Fibroblast of skin of right biceps (primary cell): Measurements from ENCODE around the gene WDR26.
A peak's percentile ranks its signal among the peaks of the same experiment; 100 is the strongest.
"Not testable (repeated sequence)": the region's sequence is repeated elsewhere in the genome, so short reads cannot be mapped to it uniquely, and the experiment has no call there.

Experiments used
- DNase-seq: peaks from one replicate; pipeline ENCODE4 v3.0.0-alpha.2; 2013

WDR26 gene

GRCh38 chr1:224392411-224393249 lies 42.0 kb downstream of the WDR26 start:
- no peak for DNase-seq

- no peak for DNase-seq
Measured at GRCh38 chr1:224390517-224390916, 44.1 kb downstream of the WDR26 start.

GRCh38 chr1:224387943-224388342 lies 46.7 kb downstream of the WDR26 start:
- no peak for DNase-seq

GRCh38 chr1:224387302-224387912 lies 47.2 kb downstream of the WDR26 start:
- no peak for DNase-seq

GRCh38 chr1:224383218-224383617 lies 51.4 kb downstream of the WDR26 start:
- DNase-seq, result no peak

GRCh38 chr1:224381880-224382548 lies 52.6 kb downstream of the WDR26 start:
- DNase-seq, result no peak

- DNase-seq, result no peak
Measured at GRCh38 chr1:224380003-224380402, 54.6 kb downstream of the WDR26 start.

GRCh38 chr1:224378855-224379631 lies 55.6 kb downstream of the WDR26 start:
- DNase-seq, result no peak

GRCh38 chr1:224377676-224378006 lies 57.0 kb downstream of the WDR26 start:
- peak; percentile 44 for DNase-seq

- no peak for DNase-seq
Measured at GRCh38 chr1:224375059-224375458, 59.5 kb downstream of the WDR26 start.

GRCh38 chr1:224373008-224373590 lies 61.5 kb downstream of the WDR26 start:
- DNase-seq, result no peak

- DNase-seq, result no peak
Measured at GRCh38 chr1:224368409-224368808, 66.2 kb downstream of the WDR26 start.

GRCh38 chr1:224359207-224359606 lies 75.4 kb downstream of the WDR26 start:
- DNase-seq, result no peak

GRCh38 chr1:224358237-224358636 lies 76.4 kb downstream of the WDR26 start:
- no peak for DNase-seq

GRCh38 chr1:224357626-224358124 lies 76.9 kb downstream of the WDR26 start:
- DNase-seq, result peak; percentile 26

GRCh38 chr1:224356685-224357625 lies 77.6 kb downstream of the WDR26 start, which contains the start of gene CNIH4:
Gene CNIH4 (plus strand): TSS chr1:224356879. CDS start chr1:224356925, 46 bp downstream.
- peak; percentile 96 for DNase-seq

GRCh38 chr1:224353975-224354925 lies 80.3 kb downstream of the WDR26 start:
- no peak for DNase-seq

GRCh38 chr1:224352436-224353085 lies 82.0 kb downstream of the WDR26 start:
- not testable (repeated sequence) for DNase-seq

GRCh38 chr1:224349716-224350115 lies 84.9 kb downstream of the WDR26 start:
- DNase-seq, result not testable (repeated sequence)
